ENCODE measurements around the gene SLCO4A1.

GRCh38 chr20:62595069-62595468, 47.2 kb upstream of the SLCO4A1 start:
- no peak for TF ChIP-seq POLR2A (IDR thresholded peaks at IDR 0.05; ENCODE audit: low read length)
- no peak for TF ChIP-seq GATA1 (IDR thresholded peaks at IDR 0.05; ENCODE audit: low read depth, low read length)
